Peyer's patch (tissue), 4 donors: ENCODE measurements around the gene OPTC.

Experiments
- POLR2A ChIP-seq, 2 donors: fragments of 450-650 bp; IDR thresholded peaks; one replicate each; pipeline ENCODE4 v1.5.1; 2017; ENCODE audit warnings: antibody characterized with exemption in 2 of 2, mild to moderate bottlenecking in 2 of 2, moderate library complexity in 2 of 2
- TF ChIP-seq, protein P1 (sequence below), 6 experiments: fragments of 450-650 bp in 4 of 6; fragments of 200-600 bp in 2 of 6; sonication (generic) in 1 of 6; IDR thresholded peaks; one replicate each; pipeline ENCODE4 v1.5.1; 2017 to 2019; ENCODE audit warnings: antibody characterized with exemption in 6 of 6, mild to moderate bottlenecking in 3 of 6, moderate library complexity in 1 of 6

DNA sequence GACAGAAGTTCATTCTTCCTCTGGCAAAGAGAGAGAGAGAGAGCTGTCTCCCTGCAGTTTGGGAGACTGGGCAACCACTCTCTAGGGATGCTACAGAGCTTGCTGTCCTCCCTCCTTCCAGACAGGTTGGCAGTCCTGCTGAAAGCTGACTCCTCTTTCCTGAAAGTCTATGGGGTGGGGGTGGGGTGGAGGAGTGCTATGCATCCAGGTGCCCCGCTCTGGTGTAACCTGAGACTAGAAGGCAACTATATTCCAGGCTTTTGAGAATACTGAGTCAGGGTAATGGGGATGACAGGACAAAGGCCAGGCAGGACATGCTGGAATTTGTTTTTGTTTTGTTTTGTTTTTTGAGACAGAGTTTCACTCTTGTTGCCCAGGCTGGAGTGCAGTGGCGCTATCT, 55.4 kb downstream of the OPTC start:
- TF ChIP-seq POLR2A (IDR thresholded peaks at IDR 0.05), result no peak
- TF ChIP-seq, protein P1, sequence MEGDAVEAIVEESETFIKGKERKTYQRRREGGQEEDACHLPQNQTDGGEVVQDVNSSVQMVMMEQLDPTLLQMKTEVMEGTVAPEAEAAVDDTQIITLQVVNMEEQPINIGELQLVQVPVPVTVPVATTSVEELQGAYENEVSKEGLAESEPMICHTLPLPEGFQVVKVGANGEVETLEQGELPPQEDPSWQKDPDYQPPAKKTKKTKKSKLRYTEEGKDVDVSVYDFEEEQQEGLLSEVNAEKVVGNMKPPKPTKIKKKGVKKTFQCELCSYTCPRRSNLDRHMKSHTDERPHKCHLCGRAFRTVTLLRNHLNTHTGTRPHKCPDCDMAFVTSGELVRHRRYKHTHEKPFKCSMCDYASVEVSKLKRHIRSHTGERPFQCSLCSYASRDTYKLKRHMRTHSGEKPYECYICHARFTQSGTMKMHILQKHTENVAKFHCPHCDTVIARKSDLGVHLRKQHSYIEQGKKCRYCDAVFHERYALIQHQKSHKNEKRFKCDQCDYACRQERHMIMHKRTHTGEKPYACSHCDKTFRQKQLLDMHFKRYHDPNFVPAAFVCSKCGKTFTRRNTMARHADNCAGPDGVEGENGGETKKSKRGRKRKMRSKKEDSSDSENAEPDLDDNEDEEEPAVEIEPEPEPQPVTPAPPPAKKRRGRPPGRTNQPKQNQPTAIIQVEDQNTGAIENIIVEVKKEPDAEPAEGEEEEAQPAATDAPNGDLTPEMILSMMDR (IDR thresholded peaks at IDR 0.05), result no peak
